ENCODE measurements around the gene ZBTB8A. TPM values are rescaled to one million over a fixed set of nuclear protein-coding genes. Genes with fewer than 3 reads are reported as not detected.
A peak's percentile ranks its signal among the peaks of the same experiment; 100 is the strongest.
"Not testable (repeated sequence)": the region's sequence is repeated elsewhere in the genome, so short reads cannot be mapped to it uniquely, and the experiment has no call there.

The ZBTB8A gene
- total RNA-seq, 1 donor from 2014 or later, result 16.1 TPM

DNA sequence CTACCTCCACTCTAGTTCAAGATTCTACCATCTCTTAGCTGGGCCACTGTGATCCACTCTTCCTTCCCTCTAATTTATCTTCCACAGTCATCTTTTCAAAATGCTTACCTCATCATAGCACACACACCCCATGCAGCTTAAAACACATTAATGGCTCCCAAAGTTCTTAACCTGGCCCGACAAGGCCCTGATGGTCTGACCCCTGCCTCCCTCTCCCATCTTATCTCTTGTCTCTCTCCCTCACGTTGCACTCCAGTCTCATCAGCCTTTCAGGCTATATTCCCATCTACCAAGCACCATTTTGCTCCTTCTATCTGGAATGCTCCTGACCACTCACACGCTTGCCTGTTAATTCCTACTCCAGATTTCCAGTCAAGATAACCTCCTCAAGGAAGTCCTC is 2.5 kb upstream of the ZBTB8A start:
- no peak for DNase-seq (ENCODE audit: low spot score)

DNA sequence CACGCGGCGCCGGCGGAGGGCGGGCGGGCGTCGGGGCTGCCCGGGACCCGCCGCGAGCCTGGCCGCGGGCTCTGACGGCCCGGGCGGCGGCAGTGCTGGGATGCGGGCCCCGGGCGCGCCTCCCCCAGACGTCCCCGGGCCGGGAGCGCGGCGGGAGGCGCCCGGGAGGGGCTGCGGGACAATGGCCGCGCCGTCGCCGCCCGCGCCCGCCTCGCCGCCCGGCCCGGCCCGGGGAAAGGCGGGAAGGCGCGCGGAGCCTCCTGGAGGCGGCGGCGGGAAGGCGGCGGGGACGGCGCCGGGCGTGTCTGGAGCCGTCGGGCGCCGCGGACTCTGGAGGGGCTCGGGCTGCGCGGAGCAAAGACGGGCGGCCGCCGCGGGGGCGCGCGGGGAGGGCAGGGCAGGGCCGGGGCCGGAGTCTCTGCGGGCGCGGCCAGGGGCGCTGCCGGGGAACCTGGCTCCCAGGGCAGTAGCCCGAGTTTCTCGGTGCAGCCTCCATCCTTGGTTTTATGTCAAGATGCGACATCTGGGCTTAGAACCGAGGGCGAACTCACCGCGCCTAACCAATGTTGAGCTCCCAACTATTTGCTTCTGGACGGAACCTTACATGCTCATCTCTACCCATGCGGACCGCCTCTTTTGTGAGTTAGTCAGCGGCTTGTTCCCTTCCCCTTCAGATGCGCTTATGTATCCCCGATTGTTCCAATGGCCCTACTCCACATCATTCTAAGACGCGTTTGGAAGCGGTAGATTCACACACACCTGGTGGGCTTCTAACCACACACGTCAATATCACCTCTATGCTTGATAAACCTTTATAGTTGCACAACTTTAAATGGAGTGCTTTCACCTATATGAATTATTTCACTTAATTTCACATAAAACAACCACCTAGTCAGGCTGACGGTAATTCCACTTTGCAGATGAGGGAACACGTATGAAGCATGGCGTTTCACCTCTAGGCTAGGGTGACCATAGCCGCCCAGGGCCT is 651 bp downstream of the ZBTB8A start:
- DNase-seq (ENCODE audit: low spot score), result peak; percentile 32

DNA sequence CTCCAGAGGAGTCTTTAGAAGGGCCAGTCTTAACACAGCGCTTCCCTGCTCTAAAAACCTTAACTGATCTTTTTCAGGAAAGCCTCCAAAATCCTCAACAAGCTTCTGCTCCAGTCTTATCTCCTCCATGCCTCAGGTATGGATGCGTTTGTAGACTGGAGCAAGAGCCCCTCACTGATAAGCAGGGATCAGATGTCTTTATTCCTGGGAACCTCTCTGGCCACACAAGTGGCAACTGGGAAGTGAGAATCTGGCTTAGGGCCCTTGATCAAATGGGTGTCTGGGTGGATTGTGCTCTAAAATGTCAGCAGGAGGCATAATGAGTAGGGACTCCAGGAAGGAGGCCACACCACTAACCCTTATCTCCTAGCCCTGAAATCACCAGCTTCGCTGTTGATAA is 1.4 kb downstream of the ZBTB8A start:
- no peak for DNase-seq (ENCODE audit: low spot score)

DNA sequence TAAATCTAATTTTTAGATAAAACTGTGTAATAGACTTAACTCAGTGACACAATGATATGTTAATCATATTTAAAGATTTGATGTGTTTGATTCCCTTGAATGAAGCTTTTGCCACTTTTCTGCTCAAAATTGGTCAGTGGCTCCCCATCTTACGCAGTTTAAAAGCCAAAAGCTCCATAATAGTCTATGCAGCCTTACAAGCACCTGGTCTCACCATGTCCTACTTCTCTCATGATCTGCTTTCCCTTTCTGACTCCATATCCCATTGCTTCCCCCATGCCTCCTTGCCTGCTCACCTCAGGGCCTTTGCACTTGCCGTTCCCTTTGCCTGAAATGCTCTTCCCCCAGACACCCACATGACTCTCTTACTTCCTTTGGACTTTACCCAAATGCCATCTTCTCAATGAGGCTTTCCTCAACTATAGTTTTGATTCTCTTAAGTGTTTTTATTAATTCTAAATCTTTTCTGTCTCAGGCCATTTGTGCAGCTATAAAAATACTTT is 1.9 kb downstream of the ZBTB8A start:
- DNase-seq (ENCODE audit: low spot score), result no peak

DNA sequence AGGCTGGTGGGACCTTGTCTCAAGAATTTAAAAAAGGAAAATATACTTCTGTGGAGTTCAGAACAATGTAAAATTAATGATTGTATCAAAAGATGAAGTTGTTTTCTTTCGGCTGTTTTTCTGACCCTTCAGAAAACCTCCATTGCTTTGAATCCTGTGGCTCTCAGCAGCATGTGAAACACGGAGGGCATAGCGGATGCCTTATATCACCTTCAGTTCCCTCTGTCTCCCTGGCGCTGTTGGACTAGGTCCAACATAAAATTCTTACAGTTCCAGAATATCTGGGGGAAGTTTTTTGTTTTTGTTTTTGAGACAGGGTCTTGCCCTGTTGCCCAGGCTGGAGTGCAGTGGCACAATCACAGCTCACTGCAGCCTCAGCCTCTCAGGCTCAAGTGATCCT is 7.4 kb downstream of the ZBTB8A start:
- no peak for DNase-seq (ENCODE audit: low spot score)

DNA sequence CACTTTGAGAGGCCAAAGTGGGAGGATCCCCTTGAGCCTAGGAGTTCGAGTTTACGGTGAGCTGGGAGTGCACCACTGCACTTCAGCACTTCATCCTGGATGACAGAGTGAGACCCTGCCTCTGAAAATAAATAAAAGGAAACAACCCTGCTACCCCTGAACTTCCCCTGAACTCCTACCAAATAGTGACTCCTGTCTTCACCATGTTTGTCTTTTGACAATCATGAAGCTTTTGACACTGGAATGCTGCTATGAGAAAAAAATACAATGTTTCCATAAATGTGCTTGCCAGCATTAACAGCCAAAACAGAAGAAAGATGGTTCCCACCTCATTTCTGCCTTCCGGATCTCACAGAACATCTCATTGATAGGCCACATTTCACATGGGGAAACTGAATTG is 10.4 kb downstream of the ZBTB8A start:
- no peak for DNase-seq (ENCODE audit: low spot score)

DNA sequence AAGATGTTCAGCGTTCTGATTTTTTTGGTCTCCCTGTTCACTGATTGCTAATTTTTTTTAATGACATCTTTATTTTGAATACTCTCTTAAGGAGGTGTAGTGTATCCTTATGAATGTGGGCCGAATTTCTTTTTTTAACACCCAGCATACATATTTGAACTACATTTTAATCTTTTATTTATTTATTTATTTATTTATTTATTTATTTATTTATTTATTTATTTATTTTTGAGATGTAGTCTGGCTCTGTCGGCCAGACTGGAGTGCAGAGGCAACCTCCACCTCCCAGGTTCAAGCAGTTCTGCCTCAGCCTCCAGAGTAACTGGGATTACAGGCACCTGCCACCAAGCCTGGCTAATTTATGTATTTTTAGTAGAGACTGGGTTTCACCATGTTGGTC is 15.1 kb downstream of the ZBTB8A start:
- no peak for DNase-seq (ENCODE audit: low spot score)

DNA sequence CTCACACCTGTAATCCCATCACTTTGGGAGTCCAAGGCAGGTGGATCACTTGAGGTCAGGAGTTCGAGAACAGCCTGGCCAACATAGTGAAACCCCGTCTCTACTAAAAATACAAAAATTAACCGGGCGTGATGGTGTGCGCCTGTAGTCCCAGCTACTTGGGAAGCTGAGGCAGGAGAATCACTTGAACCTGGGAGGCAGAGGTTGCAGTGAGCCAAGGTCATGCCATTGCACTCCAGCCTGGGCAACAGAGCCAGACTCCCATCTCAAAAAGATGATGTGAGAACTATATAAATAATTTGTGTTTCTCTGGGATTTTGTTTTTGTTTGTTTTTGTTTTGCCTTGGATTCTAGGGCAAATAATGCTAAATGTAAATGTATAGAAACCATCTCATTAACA is 17.8 kb downstream of the ZBTB8A start:
- DNase-seq (ENCODE audit: low spot score), result not testable (repeated sequence)

DNA sequence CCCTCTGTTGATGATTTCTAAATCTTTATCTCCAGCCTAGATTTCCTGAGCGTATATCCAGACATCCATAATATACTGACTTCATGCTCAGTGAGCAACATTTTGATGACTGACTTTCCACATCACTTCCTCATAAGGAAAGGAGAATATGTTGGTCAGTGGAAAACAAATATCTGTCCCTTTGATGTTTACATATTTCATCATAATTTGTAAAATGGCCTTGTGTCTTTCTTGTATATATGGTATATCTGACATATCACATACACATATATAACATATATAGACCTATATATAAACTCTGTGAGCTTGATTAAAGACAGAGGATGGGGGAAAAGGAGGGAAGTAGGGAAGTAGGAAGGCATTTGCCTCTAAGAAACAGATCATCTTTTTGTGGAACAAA is 18.6 kb downstream of the ZBTB8A start:
- DNase-seq (ENCODE audit: low spot score), result no peak

DNA sequence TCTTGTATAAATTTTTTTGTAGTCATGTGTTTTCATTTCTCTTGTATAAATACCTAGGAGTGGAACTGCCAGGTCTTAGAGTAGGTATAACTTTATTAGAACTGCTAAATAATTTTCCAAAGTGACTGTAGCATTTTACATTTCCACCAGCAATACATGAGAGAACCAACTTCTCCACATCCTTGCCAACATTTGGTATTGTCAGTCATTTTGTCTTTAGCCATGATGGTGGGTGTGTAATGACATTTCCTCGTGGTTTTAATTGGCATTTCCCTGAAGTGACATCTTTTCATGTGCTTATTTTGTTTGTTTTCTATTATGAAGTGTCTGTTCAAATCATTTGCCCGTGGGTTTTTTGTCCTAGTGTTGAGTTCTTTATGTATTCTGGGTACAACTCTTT is 29.7 kb downstream of the ZBTB8A start:
- DNase-seq (ENCODE audit: low spot score), result no peak

DNA sequence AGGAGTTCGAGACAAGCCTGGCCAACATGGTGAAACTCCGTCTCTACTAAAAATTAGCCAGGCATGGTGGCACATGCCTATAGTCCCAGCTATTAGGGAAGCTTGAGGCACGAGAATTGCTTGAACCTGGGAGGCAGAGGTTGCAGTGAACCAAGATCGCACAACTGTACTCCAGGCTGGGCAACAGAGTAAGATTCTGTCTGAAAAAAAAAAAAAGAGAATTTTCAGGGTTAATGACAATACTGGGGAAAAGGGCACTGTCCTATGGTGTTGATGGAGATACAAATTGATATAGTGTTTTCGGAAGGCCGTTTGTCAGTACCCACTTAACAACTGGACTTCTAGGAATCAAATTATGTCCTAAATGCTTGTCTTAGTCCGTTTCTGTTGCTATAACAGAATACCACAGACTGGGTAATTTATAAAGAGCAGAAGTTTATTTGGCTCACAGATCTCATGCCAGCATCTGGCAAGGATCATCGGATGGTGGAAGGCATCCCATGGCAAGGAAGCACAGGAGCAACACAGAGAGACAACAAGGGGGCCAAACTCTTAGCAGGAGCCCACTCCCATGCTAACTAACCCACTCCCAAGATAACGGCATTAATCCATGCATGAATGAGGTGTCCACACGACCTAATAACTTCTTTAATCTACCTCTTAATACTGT is 41.3 kb downstream of the ZBTB8A start:
- no peak for DNase-seq (ENCODE audit: low spot score)

DNA sequence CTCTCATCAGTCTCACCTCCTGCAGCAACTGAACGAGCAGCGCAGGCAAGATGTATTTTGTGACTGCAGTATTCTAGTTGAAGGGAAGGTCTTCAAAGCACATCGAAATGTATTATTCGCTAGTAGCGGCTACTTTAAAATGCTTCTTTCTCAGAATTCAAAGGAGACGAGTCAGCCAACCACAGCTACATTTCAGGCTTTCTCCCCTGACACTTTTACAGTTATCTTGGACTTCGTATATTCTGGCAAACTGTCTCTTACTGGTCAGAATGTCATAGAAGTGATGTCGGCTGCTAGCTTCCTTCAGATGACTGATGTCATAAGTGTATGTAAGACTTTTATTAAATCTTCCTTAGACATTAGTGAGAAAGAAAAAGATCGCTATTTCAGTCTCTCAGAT is 53.7 kb downstream of the ZBTB8A start:
- no peak for DNase-seq (ENCODE audit: low spot score)

DNA sequence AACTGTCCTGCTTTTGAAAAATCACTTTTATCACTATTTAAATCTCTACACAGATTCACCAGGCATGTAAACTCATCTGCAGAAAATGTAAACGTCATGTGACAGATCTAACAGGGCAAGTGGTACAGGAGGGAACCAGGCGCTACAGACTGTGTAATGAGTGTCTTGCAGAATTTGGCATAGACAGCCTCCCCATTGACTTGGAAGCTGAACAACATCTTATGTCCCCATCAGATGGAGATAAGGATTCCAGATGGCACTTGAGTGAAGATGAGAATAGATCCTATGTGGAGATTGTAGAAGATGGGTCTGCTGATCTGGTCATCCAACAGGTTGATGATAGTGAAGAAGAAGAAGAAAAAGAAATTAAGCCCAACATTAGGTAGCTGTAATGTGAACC is 60.8 kb downstream of the ZBTB8A start:
- DNase-seq (ENCODE audit: low spot score), result no peak

DNA sequence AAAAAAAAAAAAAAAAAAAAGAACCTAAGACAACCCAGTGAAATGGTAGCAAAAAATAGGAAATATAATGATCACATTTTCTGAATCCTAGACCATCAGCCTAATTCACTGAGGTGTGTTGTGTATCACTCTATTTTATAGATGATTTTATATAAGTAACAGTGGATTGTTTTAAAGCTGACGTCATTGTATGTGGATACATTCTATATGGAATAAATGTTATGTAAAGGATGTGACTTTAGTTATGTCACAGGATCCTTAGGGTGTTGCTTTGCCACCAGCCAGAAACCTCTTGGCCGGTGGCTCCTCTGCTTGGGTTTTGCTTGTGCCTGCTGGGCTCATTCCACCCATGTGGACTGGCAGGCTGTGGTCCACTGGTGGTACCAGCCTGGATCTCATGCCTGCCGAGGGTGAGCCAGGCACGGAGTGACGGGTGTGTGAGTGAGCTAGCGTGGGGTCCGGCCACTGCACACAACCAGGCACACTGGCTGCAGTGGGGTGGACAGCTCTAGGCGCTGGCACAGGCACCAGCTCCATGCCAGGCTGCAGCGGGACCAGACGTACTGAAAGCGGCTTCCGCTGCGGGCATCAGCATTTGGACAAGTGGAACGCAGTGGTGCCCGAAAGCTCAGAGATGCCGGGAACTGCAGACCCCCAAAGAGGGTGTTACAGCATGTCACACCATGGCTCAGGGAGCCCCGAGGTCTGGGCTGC is 66.6 kb downstream of the ZBTB8A start:
- no peak for DNase-seq (ENCODE audit: low spot score)

DNA sequence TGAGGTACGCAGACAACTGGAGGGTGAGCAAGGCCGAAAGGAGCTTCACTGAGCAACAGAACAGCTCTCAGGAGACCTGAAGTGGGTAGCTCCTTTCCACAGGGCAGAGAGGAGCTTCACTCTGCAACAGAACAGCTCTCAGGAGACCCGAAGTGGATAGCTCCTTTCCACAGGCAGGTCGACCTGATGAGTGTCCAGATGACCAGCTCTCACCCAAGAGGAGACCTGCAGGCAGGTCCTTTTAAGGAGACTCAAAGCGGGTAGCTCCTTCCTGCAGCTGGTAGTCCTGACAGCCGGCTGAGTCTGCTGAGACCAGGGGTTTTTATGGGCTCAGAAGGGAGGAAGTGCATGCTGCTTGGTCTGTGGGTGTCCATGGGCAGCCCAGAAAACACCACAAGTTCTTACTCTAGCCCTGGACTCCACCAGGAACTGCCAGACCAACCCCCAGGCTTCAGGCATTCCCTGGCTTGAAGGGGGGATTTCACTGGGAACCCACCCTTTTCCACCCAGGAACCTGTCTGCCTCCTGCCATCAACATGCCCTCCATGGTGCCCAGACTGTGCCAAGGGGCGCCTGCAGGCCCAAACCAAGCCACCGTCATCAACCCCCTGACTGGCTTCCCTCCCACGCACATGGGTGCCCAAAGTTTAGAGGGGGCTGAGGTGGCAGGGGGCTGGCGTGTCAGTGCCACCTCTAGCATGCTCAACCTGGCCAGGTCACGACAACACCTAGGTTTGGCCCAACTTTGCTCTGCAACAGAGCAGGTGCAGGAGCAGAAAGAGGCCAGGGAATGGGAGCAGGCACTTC is 67.5 kb downstream of the ZBTB8A start:
- DNase-seq (ENCODE audit: low spot score), result no peak

DNA sequence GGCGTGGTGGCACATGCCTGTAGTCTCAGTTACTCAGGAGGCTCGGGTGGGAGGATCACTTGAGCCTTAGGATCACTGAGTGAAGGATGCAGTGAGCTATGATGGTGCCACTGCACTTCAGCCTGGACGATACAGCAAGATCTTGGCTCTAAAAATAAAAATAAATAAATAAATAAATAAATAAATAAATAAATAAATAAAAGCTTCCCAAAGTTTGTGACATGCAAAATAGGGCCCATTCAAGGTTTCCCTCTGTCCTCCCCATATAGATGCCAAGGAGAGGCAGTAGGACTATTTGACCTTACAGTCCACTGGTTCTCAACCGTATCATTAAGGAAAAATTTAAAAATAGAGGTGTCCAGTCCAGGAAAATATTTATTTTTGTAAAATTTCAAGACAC is 70.0 kb downstream of the ZBTB8A start:
- no peak for DNase-seq (ENCODE audit: low spot score)

DNA sequence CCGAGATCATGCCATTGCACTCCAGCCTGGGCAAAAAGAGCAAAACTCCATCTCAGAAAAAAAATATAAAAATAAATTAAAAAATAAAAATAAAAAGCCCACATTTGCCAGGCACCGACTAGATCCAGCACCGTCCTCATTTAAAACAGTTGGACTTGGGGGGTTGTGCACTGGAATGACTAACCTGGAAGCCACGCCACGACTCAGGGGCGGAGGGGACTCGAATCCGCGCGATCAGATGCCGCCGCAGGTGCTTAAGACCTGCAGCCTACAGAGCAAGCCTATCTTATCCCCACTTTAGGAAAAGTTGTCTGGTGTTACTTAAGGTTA is 72.6 kb downstream of the ZBTB8A start:
- DNase-seq (ENCODE audit: low spot score), result no peak

DNA sequence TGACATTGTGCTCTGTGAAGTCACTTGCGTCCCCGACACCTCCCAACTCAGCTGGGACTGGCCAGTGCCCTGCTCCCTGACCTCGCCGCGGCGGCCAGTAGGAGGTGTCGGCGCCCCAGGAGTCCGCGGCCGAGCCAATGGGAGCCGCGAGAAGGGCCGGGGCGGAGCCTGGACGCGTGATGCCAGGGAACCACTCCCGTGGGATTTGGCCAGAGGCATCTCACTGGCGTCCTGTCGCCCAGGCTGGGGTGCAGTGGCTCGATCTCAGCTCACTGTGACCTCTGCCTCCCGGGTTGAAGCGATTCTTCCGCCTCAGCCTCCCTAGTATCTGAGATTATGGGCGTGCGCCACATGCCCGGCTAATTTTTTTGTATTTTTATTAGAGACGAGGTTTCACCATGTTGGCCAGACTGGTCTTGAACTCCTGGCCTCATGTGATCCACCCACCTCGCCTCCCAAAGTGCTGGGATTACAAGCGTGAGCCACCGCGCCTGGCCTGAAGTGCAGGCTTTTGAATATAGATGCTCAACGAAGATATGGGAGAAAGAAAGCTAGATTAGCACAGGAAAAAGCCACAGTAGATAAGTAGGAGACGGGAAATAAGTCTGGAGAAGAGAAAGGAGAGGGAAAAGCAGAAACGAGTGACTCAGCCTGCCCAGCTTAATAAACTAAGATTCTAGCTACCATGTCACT is 73.1 kb downstream of the ZBTB8A start:
- DNase-seq (ENCODE audit: low spot score), result peak; percentile 64

DNA sequence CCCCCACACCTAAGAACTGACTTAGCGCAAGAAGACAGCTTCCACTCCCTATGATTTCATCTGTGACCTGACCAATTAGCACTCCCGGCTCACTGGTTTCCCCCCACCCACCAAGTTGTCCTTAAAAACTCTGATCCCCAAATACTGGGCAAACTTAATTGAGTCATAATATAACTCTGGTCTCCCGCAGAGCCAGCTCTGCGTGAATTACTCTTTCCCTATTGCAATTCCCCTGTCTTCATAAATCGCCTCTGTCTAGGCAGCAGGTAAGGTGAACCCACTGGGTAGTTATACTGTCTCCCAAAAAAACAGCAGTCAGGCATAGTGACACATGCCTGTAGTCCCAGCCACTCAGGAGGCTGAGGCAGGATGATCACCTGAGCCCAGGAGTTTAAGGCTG is 74.2 kb downstream of the ZBTB8A start:
- no peak for DNase-seq (ENCODE audit: low spot score)

DNA sequence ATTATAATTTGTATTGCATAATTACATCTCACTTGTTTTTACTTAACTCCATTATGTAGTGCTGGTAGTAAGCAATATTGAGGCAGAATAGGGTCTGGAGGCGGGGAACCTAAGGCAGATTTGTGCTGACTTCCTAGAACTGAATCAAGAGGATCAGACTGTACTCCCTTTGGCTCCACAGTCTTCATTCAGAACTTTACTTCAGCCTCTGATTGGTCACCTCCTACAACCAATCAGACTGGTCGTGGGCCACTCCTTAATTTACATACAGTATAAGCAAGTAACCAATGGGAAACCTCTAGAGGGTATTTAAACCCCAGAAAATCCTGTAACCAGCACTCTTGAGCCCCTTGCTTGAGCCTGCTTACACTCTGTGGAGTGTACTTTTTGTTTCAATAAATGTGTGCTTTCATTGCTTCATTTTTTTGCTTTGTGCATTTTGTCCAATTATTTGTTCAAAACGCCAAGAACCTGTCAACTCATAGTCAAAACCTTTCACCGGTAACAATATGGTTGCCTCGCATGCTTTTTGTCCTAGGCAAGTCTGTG is 79.5 kb downstream of the ZBTB8A start:
- DNase-seq (ENCODE audit: low spot score), result no peak
